RPMI7951 (cell line): Measurements from ENCODE around the gene PTPN4. TPM values are rescaled to one million over a fixed set of nuclear protein-coding genes. Genes with fewer than 3 reads are reported as not detected.
"Not testable (repeated sequence)": the region's sequence is repeated elsewhere in the genome, so short reads cannot be mapped to it uniquely, and the experiment has no call there.

Source experiments
- DNase-seq: peaks from one replicate; pipeline ENCODE4 v3.0.0-alpha.2; 2012; ENCODE audit warnings: low read depth
- total RNA-seq: library from RNA; depleted of rRNA; stranded (reverse); fragments of >200 nt; shearing (Covaris generic); gene quantifications from 2 replicates; pipeline ENCODE4 v1.2.3, GENCODE V29; 2014; rRNA removed

The PTPN4 gene
- total RNA-seq, 1 experiment from 2014 or later = 19.2 TPM

GRCh38 chr2:120014226-120014980, 254.7 kb downstream of the PTPN4 start:
- no peak for DNase-seq

GRCh38 chr2:120016800-120017199, 257.1 kb downstream of the PTPN4 start:
- DNase-seq = no peak

- no peak for DNase-seq
Measured at GRCh38 chr2:120017201-120017600, 257.5 kb downstream of the PTPN4 start.

- no peak for DNase-seq
Measured at GRCh38 chr2:120018549-120018948, 258.8 kb downstream of the PTPN4 start.

- no peak for DNase-seq
Measured at GRCh38 chr2:120020554-120020953, 260.8 kb downstream of the PTPN4 start.

GRCh38 chr2:120022505-120022904, 262.8 kb downstream of the PTPN4 start:
- not testable (repeated sequence) for DNase-seq

GRCh38 chr2:120026890-120027289, 267.2 kb downstream of the PTPN4 start:
- no peak for DNase-seq

- no peak for DNase-seq
Measured at GRCh38 chr2:120028795-120029194, 269.1 kb downstream of the PTPN4 start.

- DNase-seq = no peak
Measured at GRCh38 chr2:120029672-120030640, 270.2 kb downstream of the PTPN4 start.

- DNase-seq = no peak
Measured at GRCh38 chr2:120032297-120032696, 272.6 kb downstream of the PTPN4 start.

Other genes starting within 250 kb of the PTPN4 start
- not detected in 2 replicates for gene SCTR, start 235.4 kb upstream of the PTPN4 start, total RNA-seq
- gene CFAP221, start 215.5 kb upstream of the PTPN4 start, total RNA-seq = not detected in 2 replicates
- gene TMEM177, start 80.7 kb upstream of the PTPN4 start, total RNA-seq = 9.0 and 10.8 TPM in 2 replicates